ENCODE results near the gene AP4S1.
"Not testable (repeated sequence)": the region's sequence is repeated elsewhere in the genome, so short reads cannot be mapped to it uniquely, and the experiment has no call there.

Gene AP4S1

DNA sequence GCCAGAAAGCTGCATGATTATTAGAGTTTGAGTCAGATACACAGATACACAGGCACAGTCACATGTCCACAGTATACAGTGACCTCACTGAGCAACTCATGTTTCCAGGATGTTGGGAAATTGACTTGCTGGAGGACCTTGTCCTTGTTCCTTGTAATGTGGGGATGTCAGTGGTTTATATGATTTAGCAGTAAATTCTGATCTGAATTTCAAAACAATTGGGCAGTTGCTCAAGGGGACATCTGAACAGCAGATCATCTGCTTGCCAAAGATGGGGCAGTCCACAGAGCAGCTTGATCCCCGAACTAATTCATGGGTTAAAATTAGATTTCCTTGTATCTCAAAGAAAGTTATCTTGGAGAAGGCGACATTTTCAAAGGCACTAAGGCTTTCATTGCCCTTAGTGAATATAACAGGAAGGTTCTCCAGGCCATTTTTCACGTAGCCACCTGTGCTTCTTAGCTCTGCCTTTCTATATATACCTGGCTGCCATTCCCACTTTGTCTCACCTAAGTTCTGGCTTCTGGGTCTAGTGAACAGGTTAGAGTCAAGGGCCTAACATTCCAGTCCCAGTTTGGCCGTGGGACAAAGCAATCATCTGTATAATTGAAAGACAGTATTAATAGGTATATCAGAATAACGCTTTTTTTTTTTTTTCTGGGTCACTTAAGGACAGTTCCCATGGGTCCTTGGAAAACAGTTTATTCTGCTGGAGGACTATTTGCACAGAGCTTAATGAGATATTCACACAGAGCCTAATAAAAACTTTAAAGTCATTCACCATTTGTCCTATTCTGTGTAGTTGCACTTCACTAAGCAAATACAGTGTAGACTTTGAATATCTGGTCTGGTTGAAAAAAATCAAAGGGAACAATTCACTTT is 65.7 kb downstream of the AP4S1 start:
- no peak for DNase-seq

DNA sequence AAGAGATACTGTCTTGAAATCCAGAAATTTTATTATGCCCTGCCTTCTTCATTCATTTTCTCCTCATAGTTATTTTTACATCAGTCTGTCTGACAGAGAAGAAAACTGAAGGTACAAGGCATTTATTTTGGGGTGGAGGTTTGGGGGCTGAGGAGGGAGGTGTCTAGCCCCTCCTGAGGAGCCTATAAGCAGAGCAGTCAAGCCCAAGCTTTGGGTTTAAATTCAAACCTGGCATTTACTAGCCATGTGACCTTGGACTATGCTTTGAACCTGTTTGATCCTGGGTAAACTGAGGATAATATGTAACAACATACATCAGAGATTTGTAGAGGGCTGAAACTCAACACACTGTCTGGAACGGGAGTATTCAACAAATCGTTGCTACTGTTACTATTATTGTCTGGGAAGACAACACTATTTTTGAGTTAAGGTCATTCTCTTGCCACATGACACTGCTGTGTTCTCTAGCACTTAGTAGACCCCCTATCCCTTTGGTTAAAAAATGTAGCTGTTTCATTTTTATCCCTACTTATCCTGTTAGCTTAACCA is 66.8 kb downstream of the AP4S1 start:
- no peak for DNase-seq

DNA sequence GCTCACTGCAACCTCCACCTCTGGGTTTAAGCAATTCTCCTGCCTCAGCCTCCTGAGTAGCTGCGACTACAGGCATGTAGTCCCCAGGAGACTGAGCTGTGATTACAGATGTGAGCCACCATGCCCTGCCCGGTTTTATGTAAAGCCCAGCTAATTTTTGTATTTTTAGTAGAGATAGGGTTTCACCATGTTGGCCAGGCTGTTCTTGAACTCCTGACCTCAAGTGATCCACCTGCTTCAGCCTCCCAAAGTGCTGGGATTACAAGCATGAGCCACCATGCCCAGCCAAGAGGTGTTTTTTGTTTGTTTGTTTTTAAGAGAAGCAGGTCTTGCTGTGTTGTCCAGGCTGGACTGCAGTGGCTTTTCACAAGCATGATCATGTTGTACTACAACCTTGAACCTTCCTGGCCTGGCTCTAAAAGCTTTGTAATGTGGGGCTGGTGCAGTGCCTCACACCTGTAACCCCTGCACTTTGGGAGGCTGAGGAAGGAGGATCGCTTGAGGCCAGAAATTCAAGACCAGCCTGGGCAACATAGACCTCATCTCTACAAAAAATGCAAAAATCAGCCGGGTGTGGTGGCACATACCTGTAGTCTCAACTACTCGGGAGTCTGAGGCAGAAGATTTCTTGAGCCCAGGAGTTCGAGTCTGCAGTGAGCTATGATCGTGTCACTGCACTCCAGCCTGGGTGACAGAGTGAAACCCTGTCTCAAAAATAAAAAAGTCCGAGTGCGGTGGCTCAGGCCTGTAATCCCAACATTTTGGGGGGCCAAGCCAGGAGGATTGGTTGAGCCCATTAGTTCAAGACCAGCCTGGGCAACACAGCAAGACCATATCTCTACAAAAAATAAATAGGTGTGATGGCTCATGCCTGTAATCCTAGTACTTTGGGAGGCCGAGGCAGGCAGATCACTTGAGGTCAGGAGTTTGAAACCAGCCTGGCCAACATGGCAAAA is 68.7 kb downstream of the AP4S1 start:
- DNase-seq, result not testable (repeated sequence)

DNA sequence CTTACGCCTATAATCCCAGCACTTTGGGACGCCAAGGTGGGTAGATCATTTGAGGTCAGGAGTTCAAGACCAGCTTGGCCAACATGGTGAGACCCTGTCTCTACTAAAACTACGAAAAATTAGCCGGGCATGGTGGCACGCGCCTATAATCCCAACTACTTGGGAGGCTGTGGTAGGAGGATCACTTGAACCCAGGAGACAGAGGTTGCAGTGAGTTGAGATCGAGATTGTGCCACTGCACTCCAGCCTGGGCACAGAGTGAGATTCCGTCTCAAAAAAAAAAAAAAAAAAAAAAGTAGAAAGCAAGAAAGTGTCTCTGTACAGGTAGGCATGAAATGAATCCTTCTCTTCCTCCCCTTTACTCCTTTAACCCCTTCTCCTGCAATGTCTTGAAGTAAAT is 70.4 kb downstream of the AP4S1 start:
- DNase-seq, result not testable (repeated sequence)

DNA sequence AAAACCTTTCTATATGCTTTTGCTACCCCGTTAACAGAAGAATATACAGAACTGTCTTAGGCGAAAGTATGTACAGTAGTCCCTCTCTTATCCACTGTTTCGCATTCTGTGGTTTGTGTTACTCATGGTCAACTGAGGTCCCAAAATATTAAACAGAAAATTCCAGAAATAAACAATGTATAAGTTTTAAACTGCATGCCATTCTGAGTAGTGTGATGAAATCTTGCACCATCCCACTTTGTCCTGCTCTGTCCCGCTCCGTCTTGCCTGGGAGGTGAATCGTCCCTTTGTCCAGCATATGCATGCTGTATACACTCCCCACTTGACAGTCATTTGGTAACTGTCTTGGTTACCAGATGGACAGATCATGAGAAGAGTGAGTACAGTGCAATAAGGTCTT is 70.8 kb downstream of the AP4S1 start:
- DNase-seq, result no peak

DNA sequence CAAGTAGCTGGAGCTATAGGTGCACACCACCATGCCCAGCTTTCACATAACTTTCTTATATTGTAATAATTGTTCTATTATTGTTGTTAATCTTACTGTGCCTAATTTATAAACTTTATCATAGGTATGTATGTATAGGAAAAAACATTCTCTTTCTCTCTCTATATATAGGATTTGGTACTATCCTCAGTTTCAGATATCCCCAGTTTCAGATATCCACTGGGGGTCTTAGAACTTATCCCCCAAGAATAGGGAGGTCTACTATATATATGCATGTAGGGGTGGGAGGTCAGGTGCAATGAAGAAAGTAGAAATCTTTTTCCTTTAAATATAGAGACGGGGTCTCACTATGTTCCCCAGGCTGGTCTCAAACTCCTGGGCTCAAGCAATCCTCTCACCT is 71.6 kb downstream of the AP4S1 start:
- DNase-seq, result no peak

DNA sequence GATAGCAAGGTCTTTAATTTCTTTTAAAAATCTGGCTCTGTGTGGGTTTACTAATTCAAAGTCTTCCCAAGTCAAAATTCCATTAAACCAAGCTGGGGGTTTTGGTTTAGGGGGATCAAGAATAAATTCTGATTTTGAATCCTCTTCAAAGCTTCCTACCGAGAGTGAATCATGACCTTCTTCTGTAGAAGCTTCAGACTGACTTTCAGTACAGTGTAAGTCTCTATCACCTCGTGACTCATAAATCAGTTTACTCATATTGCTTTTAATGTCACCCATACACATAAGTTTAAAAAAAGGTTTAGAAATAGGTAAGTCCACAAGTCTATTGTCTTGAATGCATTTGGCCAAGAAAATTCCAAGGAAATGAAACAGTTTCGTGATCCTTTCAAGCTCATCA is 81.3 kb downstream of the AP4S1 start:
- DNase-seq, result no peak

DNA sequence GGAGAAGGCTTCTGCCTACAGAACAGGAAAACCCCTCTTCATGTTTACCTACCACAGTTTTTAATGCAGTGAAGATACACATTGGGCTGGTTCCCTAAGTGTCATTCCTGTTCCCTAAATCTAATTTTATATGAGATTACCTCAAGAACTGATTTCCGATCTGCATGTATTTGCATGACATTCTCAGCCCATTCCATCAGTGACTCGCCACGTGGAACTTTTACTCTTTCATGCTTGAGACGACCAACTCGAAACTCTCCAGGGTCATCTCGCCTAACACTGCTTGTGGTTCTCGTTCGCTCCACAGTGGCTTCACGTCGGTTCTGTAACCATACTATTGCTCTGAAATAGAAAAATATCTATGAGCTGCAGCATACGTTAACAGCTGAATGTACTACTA is 83.8 kb downstream of the AP4S1 start:
- DNase-seq, result no peak

DNA sequence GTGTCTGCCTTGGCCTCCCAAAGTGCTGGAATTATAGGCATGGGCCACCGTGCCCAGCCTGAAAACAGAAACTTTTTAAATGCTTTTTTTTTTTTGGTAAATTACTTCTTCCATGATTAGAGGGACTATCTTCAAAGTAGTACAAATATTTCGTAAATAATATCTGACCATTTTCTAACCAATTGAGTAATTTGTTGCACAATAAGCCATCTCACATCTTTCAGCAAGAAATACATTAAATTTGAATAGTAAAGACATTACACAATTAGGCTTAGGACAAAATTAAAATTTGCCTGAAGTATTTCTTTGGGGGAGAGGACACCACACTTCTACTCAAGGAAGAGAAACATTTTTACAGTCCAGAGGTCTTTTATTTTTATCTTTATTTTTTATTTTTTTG is 85.4 kb downstream of the AP4S1 start:
- no peak for DNase-seq

DNA sequence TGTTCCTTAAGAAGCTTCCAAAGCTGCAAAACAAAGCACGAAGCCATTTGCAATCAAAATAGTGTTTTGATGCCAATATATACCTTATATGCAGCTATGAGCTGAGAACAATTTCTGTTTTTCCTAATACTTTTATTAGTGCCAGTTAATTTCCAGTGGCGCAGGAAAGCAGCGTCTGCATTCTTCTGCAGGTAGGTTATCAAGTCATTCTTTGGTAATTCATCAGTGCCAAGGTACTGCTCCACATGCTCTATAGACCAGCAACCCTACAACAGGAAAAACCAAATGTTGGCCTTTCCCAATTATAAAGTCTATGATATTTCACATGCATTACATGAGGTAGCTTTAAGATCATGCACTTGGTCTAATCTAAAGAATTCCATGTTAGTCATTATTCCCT is 88.3 kb downstream of the AP4S1 start:
- no peak for DNase-seq

DNA sequence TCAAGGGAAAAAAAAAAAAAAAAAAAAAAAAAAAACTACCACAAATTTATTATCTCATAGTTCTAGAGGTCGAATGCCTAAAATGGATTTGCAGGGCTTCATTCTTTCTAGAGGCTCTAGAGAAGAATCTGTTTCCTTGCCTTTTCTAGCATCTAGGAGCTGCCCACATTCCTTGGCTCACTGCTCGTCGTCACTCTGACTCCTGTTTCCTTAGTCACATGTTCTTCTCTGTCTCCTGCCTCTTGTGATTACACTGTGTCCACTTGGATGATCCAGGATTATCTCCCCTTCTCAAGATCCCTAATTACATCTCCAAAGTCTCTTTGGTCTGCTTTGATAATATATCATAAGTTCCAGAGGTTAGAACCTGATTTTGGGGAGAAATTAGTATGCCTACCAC is 93.4 kb downstream of the AP4S1 start:
- DNase-seq, result no peak

DNA sequence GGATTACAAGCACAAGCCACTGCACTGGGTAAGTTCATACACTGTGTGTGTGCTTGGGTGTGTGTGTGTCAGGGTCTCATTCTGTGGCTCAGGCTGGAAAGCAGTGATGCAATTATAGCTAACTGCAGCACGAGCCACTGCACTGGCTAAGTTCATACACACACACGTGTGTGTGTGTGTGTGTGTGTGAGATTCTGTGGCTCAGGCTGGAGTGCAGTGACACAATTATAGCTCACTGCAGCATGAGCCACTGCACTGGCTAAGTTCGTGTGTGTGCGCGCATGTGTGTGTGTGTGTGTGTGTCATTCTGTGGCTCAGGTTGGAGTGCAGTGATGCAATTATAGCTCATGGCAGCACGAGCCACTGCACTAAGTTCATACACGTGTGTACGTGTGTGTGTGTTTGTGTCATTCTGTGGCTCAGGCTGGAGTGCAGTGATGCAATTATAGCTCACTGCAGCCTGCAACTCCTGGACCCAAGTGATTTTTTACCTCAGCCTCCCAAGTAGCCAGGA is 96.7 kb downstream of the AP4S1 start:
- no peak for DNase-seq

DNA sequence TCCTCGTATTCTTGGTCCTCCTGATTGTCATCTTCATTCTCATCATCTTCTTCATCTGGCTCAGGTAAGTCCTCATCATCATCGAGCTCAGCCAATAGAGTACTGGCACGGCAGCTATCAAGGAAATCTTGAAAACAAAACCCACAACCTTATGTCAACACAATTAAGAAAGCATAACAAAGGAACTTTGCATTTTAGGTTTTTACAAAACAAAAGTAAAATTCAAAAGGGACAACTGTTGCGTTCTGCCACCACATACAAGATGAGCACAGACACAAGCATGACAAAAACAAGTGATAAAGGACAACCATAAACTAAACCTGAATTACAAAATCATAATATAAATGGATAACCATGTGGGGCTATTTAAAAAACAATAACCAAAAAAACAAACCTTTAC is 97.5 kb downstream of the AP4S1 start:
- no peak for DNase-seq

DNA sequence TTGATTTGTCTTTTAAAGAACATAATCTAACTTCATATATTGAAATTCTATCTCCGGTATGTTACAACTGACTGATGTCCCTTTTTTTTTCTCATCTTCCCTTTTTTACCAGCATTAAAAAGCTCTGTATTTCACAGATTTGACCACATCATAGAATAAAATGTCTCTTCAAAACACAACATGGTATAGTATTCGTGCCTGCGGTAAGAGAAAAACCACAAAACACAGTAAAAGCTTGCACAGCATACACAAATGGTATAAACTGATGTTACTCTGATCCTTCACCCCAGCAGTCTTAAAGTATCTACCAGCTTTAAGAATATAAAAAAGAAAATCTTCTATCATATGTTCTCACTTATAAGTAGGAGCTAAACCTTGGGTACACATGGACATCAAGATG is 98.7 kb downstream of the AP4S1 start:
- no peak for DNase-seq

DNA sequence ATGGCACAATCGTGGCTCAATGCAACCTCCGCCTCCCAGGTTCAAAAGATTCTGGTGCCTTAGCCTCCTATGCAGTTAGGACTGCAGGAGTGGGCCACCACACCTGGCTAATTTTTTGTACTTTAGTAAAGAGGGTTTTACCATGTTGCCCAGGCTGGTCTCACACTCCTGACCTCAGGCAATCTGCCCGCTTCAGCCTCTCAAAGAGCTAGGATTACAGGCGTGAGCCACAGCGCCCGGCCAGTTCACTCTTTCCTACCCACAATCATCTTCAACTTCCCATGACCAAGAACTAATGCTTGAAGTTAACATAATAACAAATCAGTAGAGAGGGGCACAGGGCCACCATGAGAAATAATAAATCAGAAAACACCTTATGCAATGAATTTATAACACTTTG is 99.8 kb downstream of the AP4S1 start:
- no peak for DNase-seq

DNA sequence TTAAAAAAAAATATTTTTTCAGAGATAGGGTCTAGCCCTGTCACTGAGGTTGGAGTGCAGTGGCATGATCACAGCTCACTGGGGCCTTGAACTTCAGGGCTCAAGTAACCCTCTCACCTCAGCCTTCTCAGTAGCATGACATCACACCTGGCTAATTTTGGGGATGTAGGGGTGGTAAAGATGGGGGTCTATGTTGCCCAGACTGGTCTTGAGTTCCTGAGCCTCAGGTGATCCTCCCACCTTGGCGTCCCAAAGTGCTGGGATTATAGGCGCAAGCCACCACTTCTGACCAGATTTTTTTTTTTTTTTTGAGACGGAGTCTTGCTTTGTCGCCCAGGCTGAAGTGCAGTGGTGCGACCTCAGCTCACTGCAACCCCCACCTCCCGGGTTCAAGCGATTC is 101.2 kb downstream of the AP4S1 start:
- DNase-seq, result no peak

DNA sequence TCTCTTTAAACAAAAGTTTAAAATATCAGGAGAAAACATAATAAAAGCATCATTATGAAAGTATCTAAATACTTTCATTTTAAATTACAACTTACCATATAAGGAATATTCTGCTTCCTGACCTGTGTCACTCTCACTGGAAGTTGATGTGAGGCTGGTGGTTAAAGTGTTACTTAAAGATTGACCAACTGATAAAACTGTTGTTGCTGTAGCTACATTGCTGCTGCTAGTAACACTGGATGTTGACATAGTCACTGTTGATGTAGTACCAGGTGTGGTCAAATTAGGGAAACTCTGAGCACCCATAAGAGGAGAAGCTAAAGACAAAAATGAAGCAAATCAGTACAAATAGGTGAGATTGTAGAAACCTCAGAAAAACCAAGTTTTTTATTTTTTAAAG is 102.2 kb downstream of the AP4S1 start:
- DNase-seq, result peak; percentile 15

DNA sequence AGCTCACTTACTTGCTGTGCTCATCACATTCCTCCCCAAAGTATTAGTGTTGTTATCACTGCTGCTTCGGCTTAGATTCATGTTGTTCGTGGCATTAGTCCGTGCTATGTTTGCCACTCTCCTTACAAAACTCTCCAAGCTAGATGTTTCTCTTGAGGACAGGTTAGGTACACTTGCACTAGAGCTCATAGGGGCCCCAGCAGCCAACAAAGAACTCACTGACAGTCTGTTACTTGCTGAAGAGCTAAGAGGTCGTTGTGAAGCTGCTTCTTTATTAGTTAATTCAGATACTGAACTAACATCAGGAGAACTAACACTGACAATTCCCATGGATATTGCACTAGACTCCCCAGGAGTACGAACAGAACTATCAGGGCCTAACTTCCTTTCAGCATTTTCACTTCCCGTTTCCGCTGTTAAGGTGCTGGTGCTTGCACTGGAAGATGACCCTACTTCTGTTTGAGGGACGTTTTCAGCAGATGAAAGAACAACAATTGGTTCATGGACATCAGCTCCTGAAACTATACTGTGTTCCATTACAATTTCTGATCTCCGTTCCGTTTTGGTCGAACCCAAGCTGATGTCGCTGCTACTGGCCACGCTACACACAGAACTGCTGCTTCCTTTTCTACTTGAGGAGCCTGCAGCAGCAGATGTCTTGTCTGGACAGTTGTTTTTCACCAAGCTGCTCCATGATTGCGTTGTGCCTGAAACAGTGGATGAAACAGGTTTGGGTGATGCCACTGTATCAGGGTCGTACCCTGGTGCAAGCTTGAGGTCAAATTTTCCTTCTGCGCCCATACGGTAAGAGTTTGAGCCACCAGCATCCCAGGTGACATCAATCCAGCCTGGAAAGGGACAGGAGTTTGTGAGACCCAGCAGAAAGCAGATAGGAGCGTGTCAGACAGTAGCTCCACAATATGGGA is 103.4 kb downstream of the AP4S1 start:
- DNase-seq, result no peak

DNA sequence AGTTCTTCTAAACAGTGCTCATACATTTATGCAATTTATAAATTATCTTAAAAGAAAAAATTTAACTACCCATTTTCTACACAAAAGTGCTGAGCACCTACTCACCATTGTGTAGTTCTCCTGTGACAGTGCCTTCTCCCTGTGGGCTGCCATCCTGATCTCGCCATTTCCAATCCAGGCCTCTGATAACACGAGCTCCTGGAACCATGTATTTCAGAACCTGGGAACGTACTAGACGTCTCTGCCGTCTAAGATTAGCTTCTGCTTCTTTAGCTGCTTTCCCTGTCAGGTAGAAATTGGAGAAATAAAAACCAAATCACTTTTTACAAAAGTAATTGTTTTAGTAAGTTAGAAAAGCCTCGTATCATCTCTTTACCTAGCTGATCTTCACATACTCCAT is 107.7 kb downstream of the AP4S1 start:
- DNase-seq, result no peak

DNA sequence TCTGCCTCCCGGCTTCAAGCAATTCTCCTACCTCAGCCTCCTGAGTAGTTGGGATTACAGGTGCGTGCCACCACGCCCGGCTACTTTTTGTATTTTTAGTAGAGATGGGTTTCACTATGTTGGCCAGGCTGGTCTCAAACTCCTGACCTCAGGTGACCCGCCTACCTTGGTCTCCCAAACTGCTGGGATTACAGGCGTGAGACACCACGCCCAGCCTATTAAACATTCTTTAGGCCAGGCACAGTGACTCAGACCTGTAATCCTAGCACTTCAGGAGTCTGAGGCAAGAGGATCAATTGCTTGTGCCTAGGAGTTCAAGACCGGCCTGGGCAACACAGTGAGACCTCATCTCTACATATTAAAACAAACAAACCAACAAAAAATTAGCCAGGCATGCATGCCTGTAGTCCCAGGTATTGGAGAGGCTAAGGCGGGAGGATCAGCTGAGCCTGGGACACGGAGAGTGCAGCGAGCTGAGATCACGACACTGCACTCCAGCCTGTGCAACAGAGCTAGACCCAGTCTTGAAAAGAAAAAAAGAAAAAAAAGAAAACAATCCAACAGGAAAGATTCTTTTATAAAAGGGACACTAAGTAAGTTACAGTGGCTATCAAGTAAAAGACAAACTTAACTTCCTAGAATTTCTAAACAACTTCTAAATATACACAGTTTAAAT is 111.9 kb downstream of the AP4S1 start:
- no peak for DNase-seq

DNA sequence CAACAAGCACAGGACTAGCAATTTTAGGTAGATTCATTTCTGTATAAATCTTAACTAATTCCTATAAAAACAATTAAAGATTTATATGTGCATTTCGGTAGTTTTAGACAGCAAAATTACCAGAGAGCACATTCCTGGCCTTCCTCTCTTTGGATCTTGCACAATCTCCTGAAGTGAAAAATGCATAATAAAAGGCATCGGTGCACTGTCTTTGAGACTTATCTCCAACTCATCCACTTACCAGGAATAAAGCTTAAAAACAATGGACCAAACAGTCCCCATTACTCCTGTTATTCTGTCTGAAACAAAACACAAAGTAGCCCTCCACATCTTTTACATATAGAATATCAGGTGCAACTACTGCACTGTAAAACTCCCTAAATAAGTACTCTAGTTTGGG is 112.9 kb downstream of the AP4S1 start:
- no peak for DNase-seq

Data from hematopoietic multipotent progenitor cell treated with erythropoietin and hydrocortisone succinate and interleukin-3 and kit ligand, for 8 days (in vitro differentiated cells).